C4-2B (cell line): ENCODE data around the gene EVA1C.
"Not testable (repeated sequence)": the region's sequence is repeated elsewhere in the genome, so short reads cannot be mapped to it uniquely, and the experiment has no call there.

Source experiments
- H3K27ac ChIP-seq: fragments of 450-650 bp; 2 replicates; pipeline ENCODE4 v1.5.1; 2017
- ZFX ChIP-seq: fragments of 450-650 bp; IDR thresholded peaks from 2 replicates; pipeline ENCODE4 v1.6.1; 2017
- TF ChIP-seq, protein P1 (sequence below): fragments of 450-650 bp; conservative IDR thresholded peaks from 2 replicates; pipeline ENCODE4 v1.5.1; 2017; ENCODE audit warnings: mild to moderate bottlenecking

EVA1C gene

DNA sequence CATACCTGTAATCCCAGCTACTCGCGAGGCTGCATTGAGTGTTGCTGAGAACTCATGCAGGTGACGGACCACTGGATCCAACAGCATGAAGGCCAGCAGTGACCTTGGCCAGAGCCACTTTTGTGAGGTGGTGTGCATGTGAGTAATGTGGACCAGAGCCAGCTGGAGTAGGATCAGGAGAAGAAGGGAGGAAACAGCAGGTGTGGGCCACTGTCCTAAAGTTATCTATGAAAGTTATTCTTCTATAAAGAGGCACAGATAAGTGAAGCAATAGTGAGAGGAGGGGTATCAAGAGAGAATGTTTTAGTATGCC, 125.0 kb downstream of the EVA1C start:
- H3K27ac ChIP-seq: no peak overlapping the region
- TF ChIP-seq ZFX: no peak
- TF ChIP-seq, protein P1, sequence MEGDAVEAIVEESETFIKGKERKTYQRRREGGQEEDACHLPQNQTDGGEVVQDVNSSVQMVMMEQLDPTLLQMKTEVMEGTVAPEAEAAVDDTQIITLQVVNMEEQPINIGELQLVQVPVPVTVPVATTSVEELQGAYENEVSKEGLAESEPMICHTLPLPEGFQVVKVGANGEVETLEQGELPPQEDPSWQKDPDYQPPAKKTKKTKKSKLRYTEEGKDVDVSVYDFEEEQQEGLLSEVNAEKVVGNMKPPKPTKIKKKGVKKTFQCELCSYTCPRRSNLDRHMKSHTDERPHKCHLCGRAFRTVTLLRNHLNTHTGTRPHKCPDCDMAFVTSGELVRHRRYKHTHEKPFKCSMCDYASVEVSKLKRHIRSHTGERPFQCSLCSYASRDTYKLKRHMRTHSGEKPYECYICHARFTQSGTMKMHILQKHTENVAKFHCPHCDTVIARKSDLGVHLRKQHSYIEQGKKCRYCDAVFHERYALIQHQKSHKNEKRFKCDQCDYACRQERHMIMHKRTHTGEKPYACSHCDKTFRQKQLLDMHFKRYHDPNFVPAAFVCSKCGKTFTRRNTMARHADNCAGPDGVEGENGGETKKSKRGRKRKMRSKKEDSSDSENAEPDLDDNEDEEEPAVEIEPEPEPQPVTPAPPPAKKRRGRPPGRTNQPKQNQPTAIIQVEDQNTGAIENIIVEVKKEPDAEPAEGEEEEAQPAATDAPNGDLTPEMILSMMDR: no peak

DNA sequence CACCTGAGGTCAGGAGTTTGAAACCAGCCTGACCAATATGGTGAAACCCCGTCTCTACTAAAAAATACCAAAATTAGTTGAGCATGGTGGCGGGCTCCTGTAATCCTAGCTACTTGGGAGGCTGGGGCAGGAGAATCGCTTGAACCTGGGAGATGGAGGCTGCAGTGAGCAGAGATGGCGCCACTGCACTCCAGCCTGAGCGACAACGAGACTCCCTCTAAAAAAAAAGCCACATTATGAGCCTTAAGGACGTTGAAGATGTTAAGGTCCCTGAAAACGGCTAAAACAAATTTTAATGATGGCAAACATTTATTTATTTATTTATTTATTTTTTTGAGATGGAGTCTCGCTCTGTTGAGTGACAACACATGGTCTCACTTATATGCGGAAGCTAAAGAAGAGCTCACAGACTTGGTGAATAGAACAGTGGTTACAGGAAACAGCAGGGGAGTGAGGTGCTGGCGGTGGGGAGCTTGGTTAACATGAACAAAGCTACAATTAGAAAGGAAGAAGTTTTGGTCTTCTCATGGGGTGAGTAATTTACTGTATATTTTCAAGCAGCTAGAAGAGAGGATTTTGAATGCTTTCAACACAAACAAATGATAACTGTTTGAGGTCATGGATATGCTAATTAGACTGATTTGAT, 125.8 kb downstream of the EVA1C start:
- TF ChIP-seq, protein P1: no peak
- no peak for TF ChIP-seq ZFX
- no peak overlapping the region for H3K27ac ChIP-seq

DNA sequence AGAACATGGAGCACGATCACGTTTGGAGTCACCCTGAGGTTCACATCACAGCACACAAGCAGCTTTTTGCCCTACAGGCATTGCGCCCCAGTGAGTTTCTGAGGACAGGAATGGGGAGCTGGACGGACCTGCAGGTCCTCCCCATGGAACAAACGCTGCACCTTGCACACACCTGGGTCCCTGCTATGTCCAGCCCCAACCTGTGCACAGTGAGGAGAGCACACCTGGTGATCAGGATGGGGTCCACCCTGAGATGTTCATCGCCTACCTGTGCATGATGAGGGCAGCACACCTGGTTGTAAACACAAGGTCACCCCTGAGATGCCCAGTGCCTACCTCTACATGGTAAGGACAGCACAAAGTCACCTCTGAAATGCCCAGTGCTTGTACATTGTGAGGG, 126.9 kb downstream of the EVA1C start:
- no peak overlapping the region for H3K27ac ChIP-seq

DNA sequence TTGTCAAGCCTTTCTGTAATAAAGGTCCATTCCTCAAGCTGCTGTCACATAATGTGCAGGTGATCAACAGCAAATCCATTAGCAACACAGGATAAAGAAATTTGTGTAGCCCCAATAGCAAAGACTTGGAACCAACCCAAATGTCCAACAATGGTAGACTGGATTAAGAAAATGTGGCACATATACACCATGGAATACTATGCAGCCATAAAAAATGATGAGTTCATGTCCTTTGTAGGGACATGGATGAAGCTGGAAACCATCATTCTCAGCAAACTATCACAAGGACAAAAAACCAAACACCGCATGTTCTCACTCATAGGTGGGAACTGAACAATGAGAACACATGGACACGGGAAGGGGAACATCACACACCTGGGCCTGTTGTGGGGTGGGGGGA, 130.6 kb downstream of the EVA1C start:
- H3K27ac ChIP-seq: not testable (repeated sequence)

More for the DNA sequence above, 126.9 kb downstream of the EVA1C start:
- TF ChIP-seq, protein P1: no peak
- TF ChIP-seq ZFX: no peak

DNA sequence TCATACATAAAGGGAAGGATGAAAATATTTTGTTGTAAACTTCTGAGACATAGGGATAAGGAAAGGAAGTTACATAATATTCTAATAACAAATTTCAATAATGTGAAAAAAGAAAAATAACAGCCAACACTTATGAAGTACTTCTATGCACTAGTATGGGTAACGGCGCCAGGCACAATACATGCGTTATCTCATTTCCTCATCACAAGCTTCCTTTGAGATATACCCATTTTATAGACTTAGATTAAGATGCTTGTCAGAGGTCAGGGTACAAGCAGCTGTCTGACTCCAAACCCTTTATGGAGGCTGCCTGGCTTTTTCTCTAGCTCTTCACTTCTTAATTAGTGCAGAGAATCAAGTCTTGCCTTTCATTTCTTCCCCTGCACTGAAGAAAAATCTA, 131.5 kb downstream of the EVA1C start:
- TF ChIP-seq ZFX: no peak
- TF ChIP-seq, protein P1: no peak
- H3K27ac ChIP-seq: no peak overlapping the region

DNA sequence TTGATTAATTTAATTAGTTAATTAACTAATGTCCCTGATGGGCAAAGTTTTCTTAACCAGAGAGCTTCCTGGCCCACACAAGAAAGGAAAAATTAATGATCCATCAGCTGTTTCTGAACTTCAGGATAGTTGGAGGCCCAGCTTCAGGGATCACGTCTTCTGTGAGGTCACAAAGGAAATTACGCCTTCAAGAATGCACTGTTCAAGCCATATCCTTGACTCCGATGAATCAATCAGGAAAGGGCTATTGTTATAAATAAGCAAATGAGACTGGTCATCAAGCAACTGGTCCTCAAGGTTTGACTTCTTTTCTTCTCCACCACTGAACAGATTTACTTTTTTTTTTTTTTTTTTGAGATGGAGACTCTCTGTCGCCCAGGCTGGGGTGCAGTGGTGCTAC, 132.2 kb downstream of the EVA1C start:
- H3K27ac ChIP-seq: no peak overlapping the region
- TF ChIP-seq, protein P1: no peak
- no peak for TF ChIP-seq ZFX

DNA sequence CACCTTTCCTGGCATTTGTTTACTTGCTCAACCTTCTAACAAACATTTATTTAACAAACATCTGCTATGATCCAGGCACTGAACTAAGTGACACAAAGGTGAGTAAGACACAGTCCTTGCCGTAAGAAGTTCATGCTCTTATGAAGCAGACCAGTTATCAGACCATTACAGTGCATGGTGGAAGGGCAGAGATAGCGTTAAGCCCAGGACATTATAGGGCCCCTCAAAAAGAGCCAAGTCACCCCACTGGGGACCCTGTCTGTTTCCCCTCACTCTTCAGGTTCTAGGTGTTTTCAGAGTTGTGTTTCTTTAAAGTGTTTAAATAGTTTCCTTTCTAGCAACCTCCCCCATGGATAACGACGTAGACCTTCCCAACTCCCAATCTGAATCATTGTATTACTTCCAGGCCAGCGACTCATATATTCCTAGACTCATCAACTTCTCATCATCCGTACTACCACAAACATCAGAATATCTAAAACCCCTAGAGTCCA, 133.5 kb downstream of the EVA1C start:
- no peak for TF ChIP-seq ZFX
- TF ChIP-seq, protein P1: no peak
- H3K27ac ChIP-seq: no peak overlapping the region

DNA sequence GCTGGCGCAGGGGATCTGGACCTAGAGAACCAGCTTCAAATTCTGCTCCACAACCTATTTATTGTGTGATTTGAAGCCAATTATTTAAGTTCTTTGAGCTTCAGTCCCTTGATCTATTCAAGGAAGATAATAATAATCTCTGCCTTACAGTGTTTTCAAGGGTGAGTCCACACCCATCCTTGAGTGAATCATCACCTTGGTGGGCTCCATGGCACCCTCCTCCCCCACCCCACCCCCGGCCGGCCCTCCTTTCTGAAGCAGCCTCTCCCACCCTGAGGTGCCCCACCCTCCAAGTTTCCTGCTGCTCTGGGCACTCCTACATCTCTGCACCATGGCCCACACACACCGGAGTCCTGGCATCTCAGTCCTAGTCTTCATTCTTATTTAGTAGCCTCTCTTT, 134.5 kb downstream of the EVA1C start:
- TF ChIP-seq, protein P1: no peak
- no peak for TF ChIP-seq ZFX
- no peak overlapping the region for H3K27ac ChIP-seq
